Right ventricle myocardium inferior (tissue), 1 donor: Measurements from ENCODE around the gene ITPK1. TPM values are rescaled to one million over a fixed set of nuclear protein-coding genes. Genes with fewer than 3 reads are reported as not detected.
"Not testable (repeated sequence)": the region's sequence is repeated elsewhere in the genome, so short reads cannot be mapped to it uniquely, and the experiment has no call there.

Source experiments
- ATAC-seq: fragments of 200-7000 bp; cut with Tn5 transposase; one replicate; pipeline ENCODE4 v1.9.1; 2020; ENCODE audit warnings: mild to moderate bottlenecking, moderate library complexity
- DNase-seq: peaks from one replicate; pipeline ENCODE4 v3.0.0; 2021; ENCODE audit errors: missing footprints
- intact Hi-C: fragments of 100-400 bp; cut with DNase I; formaldehyde crosslinking; loops from one replicate; pipeline ENCODE4 v1.11.0; 2022
- total RNA-seq: library from RNA; stranded (reverse); fragmentation: NEBNext Ultra II Directional; extraction: Animal tissue kit (Norgen Biotek cat#: 25700); gene quantifications from one replicate; pipeline ENCODE4 v1.2.1, GENCODE V29; 2021
- donor health status: DM: no; HTN: yes; CAD: no; lungs with severe emphysema.

ITPK1 gene
- total RNA-seq, 1 donor from 2014 or later: 123 TPM

GRCh38 chr14:93073910-93074769 lies 41.6 kb downstream of the ITPK1 start:
- intact Hi-C loops: no loop called here
- DNase-seq (no peak), ATAC-seq (peak; percentile 82)

- intact Hi-C loops: no loop called here
- ATAC-seq (no peak), DNase-seq (no peak)
Observed at GRCh38 chr14:93073358-93073707, 42.4 kb downstream of the ITPK1 start.

- no peak for DNase-seq
- intact Hi-C loops: no loop called here
- no peak for ATAC-seq
Observed at GRCh38 chr14:93072659-93073357, 42.9 kb downstream of the ITPK1 start.

- intact Hi-C loops: no loop called here
- ATAC-seq: peak; percentile 51
- no peak for DNase-seq
Observed at GRCh38 chr14:93068711-93069110, 47.0 kb downstream of the ITPK1 start.

GRCh38 chr14:93067088-93067487 lies 48.6 kb downstream of the ITPK1 start:
- no peak for ATAC-seq
- no peak for DNase-seq
- intact Hi-C loops: no loop called here

- intact Hi-C loops: no loop called here
- no peak for DNase-seq
- no peak for ATAC-seq
Observed at GRCh38 chr14:93065272-93065730, 50.4 kb downstream of the ITPK1 start.

- intact Hi-C loops: loop anchor here (5.0 kb wide), 1 partner anchor 48 kb away; no protein-coding TSS in a partner anchor
- DNase-seq: no peak
Observed at GRCh38 chr14:93064411-93065271, 51.1 kb downstream of the ITPK1 start.

GRCh38 chr14:93063393-93063792 lies 52.3 kb downstream of the ITPK1 start:
- ATAC-seq (no peak), DNase-seq (no peak)
- intact Hi-C loops: loop anchor here (5.0 kb wide), 1 partner anchor 49 kb away; no protein-coding TSS in a partner anchor

More at GRCh38 chr14:93064411-93065271, 51.1 kb downstream of the ITPK1 start:
- ATAC-seq: peak; percentile 62

GRCh38 chr14:93062890-93063289 lies 52.8 kb downstream of the ITPK1 start:
- intact Hi-C loops: loop anchor here (5.0 kb wide), 1 partner anchor 49 kb away; no protein-coding TSS in a partner anchor
- DNase-seq (no peak), ATAC-seq (no peak)

- intact Hi-C loops: loop anchor here (5.0 kb wide), 1 partner anchor 50 kb away; no protein-coding TSS in a partner anchor
- DNase-seq, ATAC-seq: not testable (repeated sequence)
Observed at GRCh38 chr14:93062013-93062412, 53.7 kb downstream of the ITPK1 start.

- ATAC-seq (no peak), DNase-seq (no peak)
- intact Hi-C loops: loop anchor here (5.0 kb wide), 1 partner anchor 51 kb away; no protein-coding TSS in a partner anchor
Observed at GRCh38 chr14:93061380-93062012, 54.2 kb downstream of the ITPK1 start.

GRCh38 chr14:93060841-93061240 lies 54.9 kb downstream of the ITPK1 start:
- no peak for ATAC-seq
- DNase-seq: no peak

GRCh38 chr14:93059917-93060545 lies 55.7 kb downstream of the ITPK1 start:
- peak; percentile 30 for ATAC-seq
- no peak for DNase-seq
- intact Hi-C loops: loop anchor here (5.0 kb wide), 1 partner anchor 52 kb away; no protein-coding TSS in a partner anchor

More at GRCh38 chr14:93060841-93061240, 54.9 kb downstream of the ITPK1 start:
- intact Hi-C loops: loop anchor here (5.0 kb wide), 1 partner anchor 51 kb away; no protein-coding TSS in a partner anchor

- ATAC-seq (no peak), DNase-seq (no peak)
- intact Hi-C loops: no loop called here
Observed at GRCh38 chr14:93059260-93059659, 56.5 kb downstream of the ITPK1 start.

- intact Hi-C loops: no loop called here
- DNase-seq (no peak), ATAC-seq (no peak)
Observed at GRCh38 chr14:93057586-93058280, 58.0 kb downstream of the ITPK1 start.

GRCh38 chr14:93056840-93057585 lies 58.7 kb downstream of the ITPK1 start:
- intact Hi-C loops: no loop called here
- ATAC-seq (peak; percentile 74), DNase-seq (no peak)
